ENCODE results near the gene SENP7. TPM values are rescaled to one million over a fixed set of nuclear protein-coding genes. Genes with fewer than 3 reads are reported as not detected.
A peak's percentile ranks its signal among the peaks of the same experiment; 100 is the strongest.

Gene SENP7
- polyA plus RNA-seq, 3 donors: 1.6 to 12.4 (median 3.8) TPM

GRCh38 chr3:101383156-101383575, 129.8 kb downstream of the SENP7 start:
- no peak for TF ChIP-seq CTCF (IDR thresholded peaks at IDR 0.05)
- no peak overlapping the region for H3K4me3 Mint-ChIP-seq
- Histone ChIP-seq H2AFZ (ENCODE audit: insufficient read depth, low read depth, low read length, poor library complexity, severe bottlenecking) (no peak overlapping the region), H3K27me3 (ENCODE audit: control insufficient read depth in 2 of 2, insufficient read depth in 2 of 2, low read length in 2 of 2) (no peaks in the 10 kb centered on the region), H3K4me3 (replicated peaks in 1 of 3; ENCODE audit: low read depth in 2 of 3, low read length in 3 of 3) (no peak overlapping the region), H4K20me1 (ENCODE audit: insufficient read depth, low read length) (peaks cover 22% of the 10 kb centered on the region), H3K4me2 (replicated peaks; ENCODE audit: extremely low read depth, low read length, poor library complexity, severe bottlenecking) (no peak overlapping the region), H3K79me2 (ENCODE audit: insufficient read depth, low read length) (peaks cover 13% of the 10 kb centered on the region), H3K36me3 (replicated peaks in 1 of 2; ENCODE audit: control insufficient read depth in 1 of 2, insufficient read depth in 2 of 2, low read length in 2 of 2) (no peaks in the 10 kb centered on the region), H3K4me1 (ENCODE audit: control insufficient read depth in 1 of 2, insufficient read depth in 2 of 2, low read length in 2 of 2) (peaks cover 0 to 7% of the 10 kb centered on the region in 2 donors), H3K9ac (ENCODE audit: insufficient read depth, low read length, poor library complexity, severe bottlenecking) (no peak overlapping the region), H3K9me3 (replicated peaks in 1 of 2; ENCODE audit: control insufficient read depth in 1 of 2, insufficient read depth in 1 of 2, low read length in 2 of 2) (peaks cover 0 to 3% of the 10 kb centered on the region in 2 donors), H3K27ac (ENCODE audit: low read depth in 1 of 2, low read length in 2 of 2) (no peak overlapping the region)
- intact Hi-C loops (cut with micrococcal nuclease): no loop called here
- H3K9me3 Mint-ChIP-seq: peaks cover 0 to 5% (median 2%) of the 10 kb centered on the region in 7 donors
- H3K4me1 Mint-ChIP-seq: peaks cover 22% of the 10 kb centered on the region
- peaks cover 13 to 14% of the 10 kb centered on the region in 2 donors for H3K36me3 Mint-ChIP-seq
- H3K27me3 Mint-ChIP-seq (ENCODE audit: low read depth in 3 of 3): peaks cover 0 to 1% (median 0%) of the 10 kb centered on the region in 3 donors
- no peak for DNase-seq
- H3K27ac Mint-ChIP-seq: no peak overlapping the region
- WGBS (ENCODE audit: insufficient coverage): 100% methylated on average over 4 of the region's 5 CpGs

- TF ChIP-seq CTCF (IDR thresholded peaks at IDR 0.05): peak; percentile 64
- Histone ChIP-seq H3K79me2 (ENCODE audit: insufficient read depth, low read length) (no peaks in the 10 kb centered on the region), H3K9me3 (replicated peaks in 1 of 2; ENCODE audit: control insufficient read depth in 1 of 2, insufficient read depth in 1 of 2, low read length in 2 of 2) (no peaks in the 10 kb centered on the region), H3K4me1 (ENCODE audit: control insufficient read depth in 1 of 2, insufficient read depth in 2 of 2, low read length in 2 of 2) (peaks cover 0 to 7% of the 10 kb centered on the region in 2 donors), H3K36me3 (replicated peaks in 1 of 2; ENCODE audit: control insufficient read depth in 1 of 2, insufficient read depth in 2 of 2, low read length in 2 of 2) (no peaks in the 10 kb centered on the region), H3K4me2 (replicated peaks; ENCODE audit: extremely low read depth, low read length, poor library complexity, severe bottlenecking) (no peak overlapping the region), H3K27me3 (ENCODE audit: control insufficient read depth in 2 of 2, insufficient read depth in 2 of 2, low read length in 2 of 2) (no peaks in the 10 kb centered on the region), H2AFZ (ENCODE audit: insufficient read depth, low read depth, low read length, poor library complexity, severe bottlenecking) (no peak overlapping the region), H3K9ac (ENCODE audit: insufficient read depth, low read length, poor library complexity, severe bottlenecking) (no peak overlapping the region), H4K20me1 (ENCODE audit: insufficient read depth, low read length) (peaks cover 12% of the 10 kb centered on the region), H3K27ac (ENCODE audit: low read depth in 1 of 2, low read length in 2 of 2) (no peak overlapping the region), H3K4me3 (replicated peaks in 1 of 3; ENCODE audit: low read depth in 2 of 3, low read length in 3 of 3) (no peak overlapping the region)
- Mint-ChIP-seq H3K27me3 (ENCODE audit: low read depth in 3 of 3) (peaks cover 0 to 1% (median 0%) of the 10 kb centered on the region in 3 donors), H3K9me3 (no peaks in the 10 kb centered on the region), H3K4me3 (no peak overlapping the region), H3K27ac (no peak overlapping the region), H3K4me1 (peaks cover 19% of the 10 kb centered on the region), H3K36me3 (peaks cover 6 to 9% of the 10 kb centered on the region in 2 donors)
- intact Hi-C loops (cut with micrococcal nuclease): no loop called here
- DNase-seq: peak in 1 of 3 donors; percentile 16
These were observed 131.2 kb downstream of the SENP7 start for GRCh38 chr3:101381809-101382208.

Data from CD14-positive monocyte (primary cell).